Measurements from ENCODE around the gene CENPQ. TPM values are rescaled to one million over a fixed set of nuclear protein-coding genes. Genes with fewer than 3 reads are reported as not detected.

Gene CENPQ
- total and polyA plus RNA-seq, 2 of the 8 experiments (the other 6 are each of a cell fraction or from before 2014, with no cell fraction given), result 9.4 to 19.6 TPM

GRCh38 chr6:49519660-49520059, 56.5 kb downstream of the CENPQ start (continued):
- TF ChIP-seq TEAD4 (IDR thresholded peaks at IDR 0.05; ENCODE audit: low read depth, low read length) (no peak), JUND (IDR thresholded peaks at IDR 0.05; ENCODE audit: low read length) (no peak), YY1 (IDR thresholded peaks at IDR 0.05; ENCODE audit: low read depth, low read length) (no peak)

Data from H1 (cell line).